Activated gamma-delta T cell (primary cell): Measurements from ENCODE around the gene COPE.

Source experiments
- DNase-seq: peaks from one replicate; lab custom pipeline; 2025; lab: John Stamatoyannopoulos, UW

COPE gene

DNA sequence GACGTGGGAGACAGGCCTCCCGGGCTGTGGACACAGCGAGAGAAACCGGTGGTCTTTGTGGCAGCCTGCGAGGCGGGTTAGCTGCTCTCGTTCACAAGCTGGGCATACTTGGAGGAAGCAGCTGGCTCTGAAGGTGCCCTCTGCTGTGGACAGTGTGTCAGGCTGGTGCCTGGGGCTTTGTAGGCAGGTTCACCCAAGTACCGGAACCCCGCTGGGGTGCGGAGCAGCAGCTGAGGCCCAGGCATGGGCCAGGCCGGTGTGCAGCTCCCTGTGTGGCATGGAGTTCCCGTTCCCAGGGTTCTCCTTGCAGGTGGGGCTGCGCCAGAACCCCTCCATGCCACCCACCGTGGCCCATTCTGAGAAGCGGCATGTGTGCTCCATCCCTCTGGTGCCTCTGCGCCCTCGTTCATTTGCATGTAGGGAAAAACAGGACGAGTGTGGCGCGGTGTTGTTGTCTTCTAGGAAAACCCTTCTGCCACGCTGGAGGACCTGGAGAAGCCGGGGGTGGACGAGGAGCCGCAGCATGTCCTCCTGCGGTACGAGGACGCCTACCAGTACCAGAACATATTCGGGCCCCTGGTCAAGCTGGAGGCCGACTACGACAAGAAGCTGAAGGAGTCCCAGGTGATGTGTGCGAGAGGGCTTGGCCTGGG, 67.4 kb downstream of the COPE start:
- DNase-seq = no peak

GRCh38 chr19:18850471-18851375, 68.5 kb downstream of the COPE start:
- DNase-seq = no peak

DNA sequence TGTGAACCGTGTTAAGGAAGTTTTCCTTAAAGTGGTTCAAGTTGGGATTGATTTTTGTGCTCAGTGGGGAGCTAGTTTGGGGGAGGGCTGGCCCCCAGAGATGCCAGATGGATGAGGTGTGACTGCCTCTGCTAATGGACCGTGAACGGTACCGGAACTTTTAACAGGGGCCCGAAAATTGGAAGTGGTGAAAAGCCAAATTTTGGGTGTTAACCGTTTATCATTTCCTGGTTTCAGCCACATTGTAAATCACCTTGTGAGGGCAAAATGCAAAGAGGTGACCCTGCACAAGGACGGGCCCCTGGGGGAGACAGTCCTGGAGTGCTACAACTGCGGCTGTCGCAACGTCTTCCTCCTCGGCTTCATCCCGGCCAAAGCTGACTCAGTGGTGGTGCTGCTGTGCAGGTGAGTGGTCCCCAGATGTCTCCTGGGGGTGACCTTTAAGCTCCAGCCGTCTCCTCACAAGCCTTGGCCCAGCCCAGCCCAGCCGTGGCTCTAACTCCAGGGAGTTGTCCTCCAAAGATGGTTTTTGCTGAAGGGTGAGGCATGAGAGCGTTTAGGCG, 69.3 kb downstream of the COPE start:
- DNase-seq = no peak
